Epithelial cell of esophagus (primary cell): ENCODE results near the gene TXK.
A peak's percentile ranks its signal among the peaks of the same experiment; 100 is the strongest.

ENCODE experiments used
- DNase-seq: peaks from one replicate; pipeline ENCODE4 v3.0.0; 2010; ENCODE audit warnings: low read depth
- H3K4me3 ChIP-seq: 2 replicates; pipeline ENCODE4 v1.5.1; 2011; ENCODE audit warnings: mild to moderate bottlenecking, low read length, control low read depth
- TF ChIP-seq, protein P1 (sequence below): IDR thresholded peaks from 2 replicates; pipeline ENCODE4 v1.5.1; 2011; ENCODE audit warnings: low read depth, mild to moderate bottlenecking, low read length, control low read depth, inconsistent platforms; ENCODE audit not compliant: insufficient read depth; ENCODE audit errors: missing control alignments

Gene TXK

DNA sequence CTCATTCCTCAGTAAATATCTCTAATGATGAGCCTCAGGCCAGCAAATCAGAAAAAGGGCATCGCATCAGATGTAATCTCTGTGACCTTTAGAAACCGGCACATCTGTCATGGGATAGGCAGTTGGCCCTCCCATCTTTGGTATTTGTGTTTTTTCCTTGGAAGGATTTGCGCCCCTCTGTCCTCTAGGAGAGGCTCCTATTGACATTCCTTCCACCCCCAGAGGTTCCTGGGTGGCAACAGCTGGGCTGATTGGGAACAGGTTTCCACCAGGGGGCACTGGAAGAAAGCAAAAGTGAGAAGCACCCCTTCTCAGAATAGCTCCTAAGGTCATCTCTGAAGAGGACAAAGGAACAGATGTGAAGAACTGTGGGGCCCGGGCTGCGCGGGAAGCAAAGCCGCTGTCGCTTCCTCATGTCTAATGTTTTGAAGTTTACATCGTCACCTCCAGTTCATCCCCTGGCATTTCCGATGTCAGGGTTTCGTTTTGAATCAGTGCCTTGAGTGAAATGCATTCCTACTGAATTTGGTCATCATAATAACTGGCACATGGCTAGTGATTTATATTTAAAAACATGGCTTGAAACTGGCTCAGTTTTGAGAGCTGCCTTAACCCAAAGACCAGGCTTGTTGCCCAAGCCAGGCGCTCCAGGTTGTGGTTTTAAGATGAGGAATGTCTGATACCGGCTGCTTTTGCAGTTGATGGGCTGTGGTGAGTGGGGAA lies 6.2 kb downstream of the TXK start:
- H3K4me3 ChIP-seq, result no peak overlapping the region
- TF ChIP-seq, protein P1, sequence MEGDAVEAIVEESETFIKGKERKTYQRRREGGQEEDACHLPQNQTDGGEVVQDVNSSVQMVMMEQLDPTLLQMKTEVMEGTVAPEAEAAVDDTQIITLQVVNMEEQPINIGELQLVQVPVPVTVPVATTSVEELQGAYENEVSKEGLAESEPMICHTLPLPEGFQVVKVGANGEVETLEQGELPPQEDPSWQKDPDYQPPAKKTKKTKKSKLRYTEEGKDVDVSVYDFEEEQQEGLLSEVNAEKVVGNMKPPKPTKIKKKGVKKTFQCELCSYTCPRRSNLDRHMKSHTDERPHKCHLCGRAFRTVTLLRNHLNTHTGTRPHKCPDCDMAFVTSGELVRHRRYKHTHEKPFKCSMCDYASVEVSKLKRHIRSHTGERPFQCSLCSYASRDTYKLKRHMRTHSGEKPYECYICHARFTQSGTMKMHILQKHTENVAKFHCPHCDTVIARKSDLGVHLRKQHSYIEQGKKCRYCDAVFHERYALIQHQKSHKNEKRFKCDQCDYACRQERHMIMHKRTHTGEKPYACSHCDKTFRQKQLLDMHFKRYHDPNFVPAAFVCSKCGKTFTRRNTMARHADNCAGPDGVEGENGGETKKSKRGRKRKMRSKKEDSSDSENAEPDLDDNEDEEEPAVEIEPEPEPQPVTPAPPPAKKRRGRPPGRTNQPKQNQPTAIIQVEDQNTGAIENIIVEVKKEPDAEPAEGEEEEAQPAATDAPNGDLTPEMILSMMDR, result peak; percentile 57
- peak; percentile 85 for DNase-seq

DNA sequence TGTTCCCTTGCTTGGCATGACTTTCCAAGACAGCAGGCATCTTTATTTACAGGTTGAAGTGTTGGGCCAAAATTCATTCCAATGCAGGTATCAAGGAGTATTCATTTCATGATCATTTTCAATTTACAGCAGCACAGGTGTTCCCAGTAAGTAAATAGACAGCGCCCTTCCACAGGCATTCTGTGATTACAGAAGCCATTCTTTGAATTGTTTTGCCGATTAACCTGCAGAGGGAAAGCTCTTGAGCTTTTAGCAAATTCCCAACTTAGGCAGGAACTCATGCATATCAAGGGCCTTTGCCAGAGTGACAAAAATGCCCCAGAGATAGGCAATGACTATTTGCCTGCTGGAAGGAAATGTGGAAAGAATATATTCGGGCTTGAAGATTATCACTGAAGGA lies 6.8 kb downstream of the TXK start:
- no peak overlapping the region for H3K4me3 ChIP-seq
- no peak for DNase-seq

DNA sequence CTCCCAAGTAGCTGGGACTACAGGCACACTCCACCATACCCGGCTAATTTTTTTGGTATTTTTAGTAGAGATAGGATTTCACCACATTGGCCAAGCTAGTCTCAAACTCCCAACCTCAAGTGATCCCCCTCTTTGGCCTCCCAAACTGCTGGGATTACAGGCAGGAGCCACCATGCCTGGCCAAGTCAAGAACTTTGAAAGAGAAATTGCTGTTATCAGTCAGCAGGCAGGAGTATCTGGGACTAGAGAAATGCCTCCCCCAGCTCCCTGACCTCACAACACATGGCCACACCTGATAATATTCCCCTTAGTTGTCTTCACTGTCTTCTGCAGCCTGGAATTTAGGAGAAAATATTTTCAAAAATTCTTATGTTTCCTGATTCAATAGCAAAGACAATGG lies 7.4 kb downstream of the TXK start:
- no peak overlapping the region for H3K4me3 ChIP-seq
- TF ChIP-seq, protein P1, result no peak
- no peak for DNase-seq

More for the DNA sequence above, 6.8 kb downstream of the TXK start:
- TF ChIP-seq, protein P1, result no peak

DNA sequence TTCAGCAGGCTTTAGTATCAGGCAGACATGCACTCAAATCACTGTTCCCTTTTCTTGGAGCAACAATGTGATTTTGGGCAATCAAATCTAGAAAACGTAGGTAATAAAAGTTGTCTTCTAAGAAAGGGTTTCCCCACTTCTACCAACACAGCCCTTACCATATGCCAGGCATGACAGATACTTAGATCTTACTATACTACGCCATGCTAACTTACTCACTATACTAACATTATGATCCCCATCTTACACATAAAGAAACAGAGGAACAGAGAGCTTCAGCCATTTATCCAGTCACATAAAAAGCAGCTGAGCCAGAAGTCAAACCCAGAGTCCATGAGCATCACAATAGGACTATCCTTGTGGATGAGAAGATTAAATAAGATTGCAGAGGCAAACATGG lies 9.2 kb downstream of the TXK start:
- DNase-seq, result no peak
- no peak overlapping the region for H3K4me3 ChIP-seq
- TF ChIP-seq, protein P1, result no peak

DNA sequence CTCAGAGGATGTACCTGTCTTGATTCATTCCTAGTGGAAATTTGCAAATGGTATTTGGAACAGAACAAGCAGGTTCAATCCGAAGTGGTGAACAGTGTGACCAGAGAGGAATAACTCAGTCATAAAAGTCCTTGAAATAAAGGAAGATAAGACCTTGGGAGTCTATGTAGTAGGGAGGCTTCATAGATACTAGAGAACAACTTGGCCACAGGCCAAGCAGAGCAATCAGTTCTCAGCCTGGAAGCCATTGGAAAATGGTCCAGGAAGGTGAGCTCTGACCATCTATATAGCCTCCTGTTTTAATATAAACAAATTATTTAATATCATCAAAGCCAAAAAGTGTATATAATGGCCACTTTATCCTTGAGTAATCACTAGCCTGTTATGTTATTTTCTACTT lies 11.3 kb downstream of the TXK start:
- no peak overlapping the region for H3K4me3 ChIP-seq
- TF ChIP-seq, protein P1, result no peak
- DNase-seq, result no peak

DNA sequence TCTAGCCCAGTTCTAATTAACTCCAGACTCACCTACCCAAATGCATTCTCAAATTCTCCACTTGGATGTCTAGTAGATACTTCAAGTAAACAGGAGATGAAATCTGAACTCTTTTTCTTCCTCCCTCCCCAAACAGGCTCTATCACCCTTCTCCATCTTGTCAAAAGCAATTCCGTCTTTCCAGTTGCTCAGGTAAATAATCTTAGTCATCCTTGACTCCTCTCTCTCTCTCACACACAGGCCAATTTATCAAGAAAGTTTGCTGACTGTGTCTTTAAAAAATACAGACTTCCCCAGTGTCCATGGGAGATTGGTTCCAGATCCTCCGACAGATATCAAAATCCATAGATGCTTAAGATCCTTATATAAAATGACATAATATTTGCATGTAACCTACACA lies 12.9 kb downstream of the TXK start:
- H3K4me3 ChIP-seq, result no peak overlapping the region
- peak; percentile 59 for DNase-seq
- TF ChIP-seq, protein P1, result no peak

DNA sequence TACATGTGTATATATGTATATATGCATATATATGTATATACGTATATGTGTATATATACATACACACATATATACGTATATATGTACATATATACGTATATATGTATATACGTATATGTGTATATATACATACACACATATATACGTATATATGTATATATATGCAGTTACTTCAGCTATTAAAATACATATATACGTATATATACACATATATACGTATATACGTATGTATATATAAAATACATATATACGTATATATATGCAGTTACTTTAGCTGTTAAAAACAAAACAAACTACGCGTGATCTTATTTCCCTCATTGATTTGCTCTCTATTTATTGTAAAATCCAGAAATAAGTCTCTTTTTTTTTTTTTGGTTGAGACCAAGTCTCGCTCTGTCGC lies 13.9 kb downstream of the TXK start:
- H3K4me3 ChIP-seq, result no peak overlapping the region
- DNase-seq, result no peak
- TF ChIP-seq, protein P1, result no peak
